Ecto neural progenitor cell (in vitro differentiated cells): Measurements from ENCODE around the gene UBE3C.
"Not testable (repeated sequence)": the region's sequence is repeated elsewhere in the genome, so short reads cannot be mapped to it uniquely, and the experiment has no call there.

Experiments used
- DNase-seq: peaks from one replicate; pipeline ENCODE4 v3.0.0-alpha.2; 2018; ENCODE audit warnings: low spot score

The UBE3C gene

GRCh38 chr7:157271991-157272324 lies 133.2 kb downstream of the UBE3C start:
- DNase-seq, result no peak

DNA sequence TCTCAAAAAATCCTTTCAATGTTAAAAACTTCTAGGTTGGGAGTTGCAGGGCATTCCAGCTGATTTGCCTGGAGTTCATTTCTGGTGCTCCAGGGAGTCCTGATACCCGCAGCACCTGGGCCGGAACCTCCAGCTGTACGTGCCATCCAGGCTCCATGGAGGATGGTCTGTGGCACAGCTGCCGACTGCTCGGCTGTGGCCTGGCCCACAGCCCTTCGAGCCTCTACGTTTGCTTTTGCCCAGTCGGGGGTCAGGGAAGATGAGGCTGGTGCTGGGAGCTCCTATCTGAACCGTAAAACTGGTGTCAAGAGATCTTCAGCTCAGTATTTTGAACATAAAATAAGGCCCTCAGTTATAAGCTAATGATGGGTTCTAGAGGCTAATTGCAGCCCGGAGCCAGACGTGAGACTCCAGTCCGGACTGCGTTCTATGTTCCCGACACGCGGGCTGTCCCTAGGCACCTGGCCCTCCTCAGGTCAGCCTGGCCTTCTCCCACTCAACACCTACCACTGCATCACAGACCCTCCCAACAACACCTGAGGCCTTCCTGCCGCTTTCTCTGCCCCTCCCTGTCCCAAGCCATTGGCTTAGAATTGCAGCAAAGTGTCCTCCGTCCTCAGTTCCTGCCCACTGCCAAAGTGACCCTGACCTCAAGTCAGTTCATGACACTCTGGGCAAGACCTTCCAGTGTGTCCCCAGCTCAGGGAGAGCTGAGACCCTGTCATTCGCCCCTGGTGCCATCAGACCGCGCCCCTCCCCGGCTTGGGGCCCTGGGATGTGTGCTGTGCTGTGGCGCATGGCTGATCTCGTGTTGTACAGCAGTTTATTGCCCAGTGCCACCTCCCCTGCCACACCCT lies 133.9 kb downstream of the UBE3C start:
- no peak for DNase-seq

GRCh38 chr7:157273208-157274093 lies 134.7 kb downstream of the UBE3C start:
- peak; percentile 89 for DNase-seq

DNA sequence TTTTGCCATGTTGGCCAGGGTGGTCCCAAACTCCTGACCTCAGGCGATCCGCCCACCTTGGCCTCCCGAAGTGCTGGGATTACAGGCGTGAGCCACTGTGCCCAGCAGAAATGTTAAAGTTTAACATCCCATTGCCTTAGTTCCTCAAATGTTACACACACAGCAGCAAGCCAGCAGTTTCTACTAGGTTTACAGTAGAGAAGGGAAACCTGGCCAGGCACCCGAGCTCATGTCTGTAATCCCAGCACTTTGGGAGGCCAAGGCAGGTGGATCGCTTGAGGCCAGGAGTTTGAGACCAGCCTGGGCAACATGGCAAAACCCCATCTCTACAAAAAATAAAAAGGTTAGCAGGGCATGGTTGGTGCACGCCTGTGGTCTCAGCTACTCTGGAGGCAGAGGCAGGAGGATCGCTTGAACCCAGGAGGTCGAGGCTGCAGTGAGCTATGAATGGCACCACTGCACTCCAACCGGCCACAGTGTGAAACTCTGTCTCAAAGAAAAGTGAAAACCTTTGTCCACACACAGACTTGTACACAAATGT lies 135.4 kb downstream of the UBE3C start:
- DNase-seq, result not testable (repeated sequence)

- DNase-seq, result no peak
Measured at GRCh38 chr7:157274991-157275427, 136.3 kb downstream of the UBE3C start.

- no peak for DNase-seq
Measured at GRCh38 chr7:157276091-157276561, 137.4 kb downstream of the UBE3C start.

DNA sequence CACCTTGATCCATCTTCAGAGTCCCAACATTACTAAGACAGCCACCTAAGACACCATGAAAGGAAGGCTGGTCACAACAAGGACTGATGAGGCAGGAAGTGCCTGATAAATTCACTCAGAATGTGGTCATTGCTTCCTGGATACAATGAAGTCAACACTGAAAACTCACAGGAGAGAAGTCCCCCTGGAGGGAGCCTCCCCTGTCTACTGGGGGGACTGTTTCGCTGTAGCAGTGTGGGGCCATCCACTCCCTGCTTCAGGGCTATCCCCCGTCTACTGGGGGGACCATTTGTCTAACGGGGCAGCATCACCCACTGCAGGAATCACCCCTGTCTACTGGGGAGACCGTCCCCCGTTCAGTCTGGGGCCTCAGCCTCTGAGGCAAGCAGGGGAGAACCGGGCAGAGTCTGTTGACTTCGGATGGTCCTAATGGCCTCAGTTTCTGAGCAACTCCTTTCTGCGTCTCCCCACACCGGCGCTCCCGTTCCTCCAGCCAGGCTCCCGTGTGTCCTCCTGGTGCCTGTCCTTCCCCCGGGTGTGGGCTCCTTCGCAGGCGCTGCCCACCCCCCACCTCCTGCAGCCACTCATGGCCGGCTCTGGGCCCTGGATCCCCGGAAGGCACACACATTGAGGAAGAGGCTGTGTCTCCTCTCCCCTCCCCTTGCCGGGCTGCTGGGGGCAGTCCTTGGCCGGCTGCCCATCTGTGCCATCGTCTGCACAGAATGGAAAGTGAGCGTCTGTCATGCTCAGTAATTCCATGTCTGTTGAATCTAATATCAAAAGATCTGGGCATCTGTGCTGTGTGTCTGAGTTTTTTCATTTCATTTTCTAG lies 138.2 kb downstream of the UBE3C start:
- DNase-seq, result no peak

DNA sequence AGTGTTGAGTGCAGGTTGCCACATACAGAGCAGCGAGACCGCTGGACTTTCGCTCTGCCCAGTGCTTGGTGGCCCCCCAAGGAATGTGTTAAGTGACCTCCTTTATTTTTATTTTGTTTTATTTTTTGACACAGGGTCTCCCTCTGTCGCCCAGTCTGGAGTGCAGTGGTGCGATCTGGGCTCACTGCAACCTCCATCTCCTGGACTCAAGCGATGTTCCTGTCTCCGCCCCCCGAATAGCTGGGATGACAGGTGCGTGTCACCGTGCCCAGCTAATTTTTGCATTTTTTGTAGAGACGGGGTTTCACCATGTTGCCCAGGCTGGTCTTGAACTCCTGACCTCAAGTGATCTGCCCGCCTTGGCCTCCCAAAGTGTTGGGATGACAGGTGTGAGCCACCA lies 138.8 kb downstream of the UBE3C start:
- not testable (repeated sequence) for DNase-seq

DNA sequence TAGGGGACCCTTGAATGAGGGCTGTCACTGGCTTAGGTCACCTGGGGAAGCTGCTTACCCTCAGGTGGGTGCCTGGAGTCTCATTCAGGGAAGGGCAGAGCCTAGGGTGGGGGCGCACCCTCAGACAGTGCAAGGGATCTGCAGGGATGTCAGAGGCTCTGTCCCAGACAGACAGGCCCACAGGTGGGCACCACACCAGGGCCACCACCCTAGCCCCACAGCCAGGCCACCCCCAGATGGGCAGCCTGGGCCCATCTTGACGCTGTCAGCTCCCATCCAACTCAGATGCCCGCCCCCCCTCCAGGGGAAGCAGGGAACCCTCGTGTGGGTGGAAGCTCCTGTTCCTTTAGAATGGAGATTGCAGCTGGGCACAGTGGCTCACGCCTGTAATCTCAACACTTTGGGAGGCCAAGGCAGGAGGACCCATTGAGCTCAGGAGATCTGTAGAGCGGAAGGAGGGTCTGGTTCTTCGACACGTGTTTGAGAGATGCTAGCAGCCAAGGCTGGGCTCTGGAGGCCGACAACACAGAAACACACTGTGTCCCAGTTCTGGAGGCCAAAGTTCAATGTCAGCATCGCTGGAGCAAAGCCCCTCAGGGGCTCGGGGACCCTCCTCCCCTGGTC lies 139.6 kb downstream of the UBE3C start:
- no peak for DNase-seq

- DNase-seq, result no peak
Measured at GRCh38 chr7:157278791-157279724, 140.3 kb downstream of the UBE3C start.

- DNase-seq, result no peak
Measured at GRCh38 chr7:157279741-157280215, 141.1 kb downstream of the UBE3C start.

DNA sequence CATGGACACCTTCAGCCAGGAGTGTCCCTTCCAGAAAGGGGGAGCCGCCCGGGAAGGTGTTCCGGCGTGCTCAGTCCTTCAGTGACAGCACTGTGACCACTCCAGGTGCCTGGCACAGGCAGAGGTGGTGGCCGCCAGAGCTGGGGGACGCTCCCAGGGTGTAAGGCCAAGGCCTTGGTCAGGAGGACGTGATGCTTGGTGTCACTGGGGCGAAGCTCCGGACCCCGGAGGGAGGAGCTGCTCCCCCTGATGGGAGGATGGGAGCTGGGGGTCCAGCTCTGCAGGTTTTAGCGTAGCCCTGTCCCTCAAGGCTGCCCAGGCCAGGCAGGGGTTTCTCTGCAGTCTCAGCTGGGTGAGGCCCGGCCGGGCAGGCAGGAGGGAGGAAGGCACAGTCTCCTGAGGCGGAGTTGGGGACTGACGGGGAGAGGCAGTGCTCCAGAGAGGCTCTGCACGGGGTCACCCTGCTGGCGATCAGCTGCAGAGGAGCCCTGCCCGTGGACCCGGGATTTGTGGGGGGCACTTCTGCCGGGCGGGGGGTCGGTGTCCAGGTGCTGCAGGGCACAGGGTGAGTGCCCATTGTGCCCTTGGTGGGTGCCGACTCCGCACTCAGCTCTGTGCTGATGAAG lies 141.6 kb downstream of the UBE3C start:
- DNase-seq, result no peak

DNA sequence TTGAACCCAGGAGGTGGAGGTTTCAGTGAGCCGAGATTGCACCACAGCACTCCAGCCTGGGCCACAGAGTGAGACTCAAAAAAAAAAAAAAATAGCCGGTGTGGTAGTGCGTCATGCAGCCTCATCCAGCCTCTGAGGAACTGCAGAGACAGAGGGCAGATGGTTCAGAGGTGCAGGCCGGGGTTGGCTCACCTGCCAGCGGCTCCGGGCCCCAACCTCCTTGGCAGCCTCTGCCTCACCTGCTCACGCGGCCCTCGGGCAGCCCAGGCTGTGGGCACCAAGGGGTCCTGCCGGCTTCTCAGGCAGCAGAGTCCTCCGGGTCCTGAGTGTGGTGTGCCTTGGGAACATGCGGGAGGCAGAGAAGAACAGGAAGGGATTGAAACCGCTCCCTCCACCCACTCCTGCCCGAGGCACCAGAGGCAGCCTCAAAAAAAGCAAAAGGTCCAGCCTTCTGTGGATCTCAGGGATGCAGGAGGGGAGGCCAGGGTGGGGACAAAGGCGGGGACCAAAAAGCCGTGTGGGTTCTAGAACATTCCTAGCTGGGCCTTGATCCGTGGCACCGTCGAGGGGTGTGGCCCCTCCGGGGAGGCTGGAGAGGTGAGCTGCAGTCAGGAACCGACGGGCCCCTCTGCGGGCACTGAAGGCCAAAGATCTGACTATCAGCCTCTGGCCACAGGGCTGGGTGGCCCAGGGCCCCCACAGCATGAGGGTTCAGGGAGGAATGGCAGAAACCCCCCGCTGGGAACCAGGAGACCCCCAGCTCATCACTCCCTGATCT lies 142.7 kb downstream of the UBE3C start:
- DNase-seq, result no peak

GRCh38 chr7:157282141-157282801 lies 143.5 kb downstream of the UBE3C start:
- DNase-seq, result no peak

DNA sequence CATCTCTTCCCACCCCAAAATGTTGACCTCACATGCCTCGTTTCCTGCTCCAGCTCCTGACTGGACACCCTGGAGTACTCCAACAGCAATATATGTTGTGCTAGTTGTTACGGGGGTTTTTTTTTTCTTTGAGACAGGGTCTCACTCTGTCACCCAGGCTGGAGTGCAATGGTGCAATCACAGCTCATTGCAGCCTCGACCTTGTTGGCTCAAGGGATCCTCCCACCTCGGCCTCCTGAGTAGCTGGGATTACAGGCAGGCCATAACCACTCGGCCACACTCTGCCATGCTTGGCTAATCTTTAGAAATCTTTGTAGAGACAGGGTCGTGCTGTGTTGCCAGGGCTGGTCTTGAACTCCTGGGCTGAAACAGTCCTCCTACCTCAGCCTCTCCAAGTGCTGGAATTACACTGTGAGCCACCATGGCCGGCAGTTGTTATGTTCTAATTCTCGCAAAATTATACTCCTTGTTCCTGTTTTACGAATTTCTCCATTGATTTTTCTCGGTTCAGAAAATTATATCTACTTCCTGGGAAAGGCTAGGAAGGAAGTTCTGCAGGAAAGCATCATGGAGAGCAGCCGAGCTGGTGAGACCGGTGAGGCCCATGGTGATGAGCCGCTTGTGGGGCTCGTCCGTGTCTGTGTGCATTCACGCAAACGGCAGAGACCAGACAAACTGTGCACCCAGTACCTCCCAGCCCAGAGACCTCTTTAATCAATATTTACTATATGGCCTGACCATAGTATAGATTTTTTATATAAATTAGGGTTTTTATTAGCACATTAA lies 145.7 kb downstream of the UBE3C start:
- DNase-seq, result no peak

DNA sequence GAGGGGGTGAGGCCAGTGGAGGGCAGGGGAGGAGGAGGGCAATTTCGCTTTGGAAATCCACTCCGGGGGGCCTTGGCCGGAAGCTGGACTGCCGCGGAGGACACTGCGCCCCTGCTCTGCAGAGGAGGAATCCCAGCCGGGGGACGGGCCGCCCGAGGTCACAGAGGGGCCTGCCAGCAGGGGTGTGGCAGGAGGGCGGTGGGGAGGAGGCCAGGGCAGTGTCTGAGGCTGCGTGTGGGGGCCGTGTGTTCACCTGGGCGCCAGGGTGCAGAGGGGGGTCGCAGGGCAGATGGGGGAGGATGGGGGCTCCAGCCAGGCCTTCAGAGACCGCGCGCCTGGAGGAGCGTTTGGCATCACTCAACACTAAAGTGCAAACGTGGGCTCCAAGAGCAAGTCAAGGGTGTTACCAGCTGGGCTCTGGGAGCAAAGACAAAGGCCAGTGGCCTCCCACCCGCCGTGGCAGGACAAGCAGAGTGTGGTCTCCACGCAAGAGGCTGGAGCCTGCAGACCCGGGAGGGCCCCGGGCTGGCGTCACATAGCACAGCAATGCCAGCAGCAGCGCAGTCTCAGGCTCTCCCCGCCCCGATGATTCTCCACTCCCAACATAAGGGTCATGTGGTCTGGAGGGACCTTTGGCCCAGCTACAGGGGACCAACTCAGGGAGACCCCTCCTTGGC lies 152.8 kb downstream of the UBE3C start:
- no peak for DNase-seq

- no peak for DNase-seq
Measured at GRCh38 chr7:157292258-157292657, 153.5 kb downstream of the UBE3C start.
